ENCODE data around the gene PARP3. TPM values are rescaled to one million over a fixed set of nuclear protein-coding genes. Genes with fewer than 3 reads are reported as not detected.

Gene PARP3
- total RNA-seq, 1 experiment from 2014 or later: 25.5 TPM

GRCh38 chr3:51974277-51974962 lies 32.3 kb downstream of the PARP3 start:
- no peak for TF ChIP-seq CTCF (IDR thresholded peaks at IDR 0.05; ENCODE audit: unreplicated experiment)
- POLR2A ChIA-PET: interaction anchor here (0.5 to 6.3 kb wide), 25 partner anchors 9 to 1736 kb away, joined by 3 to 127 read pairs (median 4); partner anchors contain the start of genes ACY1, DCAF1, DUSP7 and PARP3

GRCh38 chr3:51974963-51975851 lies 33.0 kb downstream of the PARP3 start, which contains the start of gene ABHD14A:
Gene ABHD14A, plus strand, starts transcription at chr3:51975064. Its CDS starts 72 bp downstream, at chr3:51975136.
- BruUV-seq (replicated peaks): no TSS peak
- Mint-ChIP-seq H3K36me3 (ENCODE audit: insufficient read depth, unreplicated experiment) (peaks cover 6% of the 10 kb centered on the region), H3K4me3 (ENCODE audit: unreplicated experiment) (peak within 1 kb of the TSS; percentile 99), H3K4me1 (ENCODE audit: insufficient read depth, unreplicated experiment) (peaks cover 29% of the 10 kb centered on the region), H3K9me3 (ENCODE audit: unreplicated experiment) (no peaks in the 10 kb centered on the region), H3K27me3 (ENCODE audit: insufficient read depth, unreplicated experiment) (no peaks in the 10 kb centered on the region), H3K27ac (ENCODE audit: low read depth, unreplicated experiment) (peak within 1 kb of the TSS; percentile 88)
- DNase-seq (ENCODE audit: unreplicated experiment): peak; percentile 72
- POLR2A ChIA-PET: interaction anchor here (0.5 to 6.3 kb wide), 15 partner anchors 8 to 1737 kb away, joined by 3 to 127 read pairs (median 4); partner anchors contain the start of genes ACY1, DUSP7, PARP3 and RPL29
- TF ChIP-seq CTCF (IDR thresholded peaks at IDR 0.05; ENCODE audit: unreplicated experiment): no peak
- CTCF ChIA-PET: interaction anchor here (0.5 to 4.4 kb wide), 9 partner anchors 10 to 338 kb away, joined by 3 to 49 read pairs (median 4); partner anchors contain the start of genes PARP3, RPL29 and RRP9
- intact Hi-C loops (cut with micrococcal nuclease): loop anchor here (1.0 kb wide), 1 partner anchor 33 kb away; the partner anchor contains the start of gene PARP3

More at GRCh38 chr3:51974277-51974962, 32.3 kb downstream of the PARP3 start:
- intact Hi-C loops (cut with micrococcal nuclease): loop anchor here (1.0 kb wide), 1 partner anchor 32 kb away; the partner anchor contains the start of gene PARP3
- Mint-ChIP-seq H3K27me3 (ENCODE audit: insufficient read depth, unreplicated experiment) (no peaks in the 10 kb centered on the region), H3K27ac (ENCODE audit: low read depth, unreplicated experiment) (peak overlapping the region; percentile 88), H3K4me1 (ENCODE audit: insufficient read depth, unreplicated experiment) (peaks cover 29% of the 10 kb centered on the region), H3K36me3 (ENCODE audit: insufficient read depth, unreplicated experiment) (peaks cover 6% of the 10 kb centered on the region), H3K4me3 (ENCODE audit: unreplicated experiment) (peak overlapping the region; percentile 99), H3K9me3 (ENCODE audit: unreplicated experiment) (no peaks in the 10 kb centered on the region)
- no TSS peak for BruUV-seq (replicated peaks)
- CTCF ChIA-PET: interaction anchor here (0.6 to 4.4 kb wide), 18 partner anchors 9 to 365 kb away, joined by 3 to 49 read pairs (median 6); partner anchors contain the start of genes ACY1, PARP3, RPL29 and RRP9
- DNase-seq (ENCODE audit: unreplicated experiment): no peak

DNA sequence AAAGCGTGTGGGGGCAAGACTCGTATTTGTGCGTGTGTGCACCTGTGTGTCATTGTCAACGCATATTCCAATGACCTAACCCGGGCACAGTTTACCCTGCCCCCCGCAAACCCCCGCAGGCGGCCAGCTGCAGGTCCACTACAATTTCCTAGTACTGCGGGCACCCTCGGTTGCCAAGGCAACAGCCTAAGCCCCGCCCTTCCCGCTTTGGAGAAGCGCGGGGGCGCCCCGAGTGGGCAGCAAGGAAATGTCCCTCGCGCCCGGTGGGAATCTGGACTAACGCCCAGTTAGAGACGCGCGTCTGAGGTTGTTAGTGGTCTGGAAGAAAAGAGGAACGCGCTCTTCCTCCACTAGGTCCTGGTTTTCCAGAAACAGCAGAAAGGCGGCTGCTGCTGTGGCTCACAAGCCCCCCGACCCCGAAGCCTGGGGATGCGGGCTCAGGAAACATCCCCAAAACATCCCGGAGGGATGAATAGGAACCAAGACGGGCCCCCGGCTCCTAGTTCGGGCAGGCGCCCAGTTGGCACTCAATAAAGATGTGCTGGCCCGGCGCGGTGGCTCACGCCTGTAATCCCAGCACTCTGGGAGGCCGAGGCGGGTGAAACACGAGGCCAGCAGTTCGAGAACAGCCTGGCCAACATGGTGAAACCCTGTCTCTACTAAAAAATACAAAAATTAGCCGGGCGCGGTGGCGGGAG lies 33.8 kb downstream of the PARP3 start:
- intact Hi-C loops (cut with micrococcal nuclease): no loop called here
- POLR2A ChIA-PET: interaction anchor here (3.6 to 4.5 kb wide), 2 partner anchors 19 to 70 kb away, joined by 17 to 49 read pairs; partner anchors contain the start of gene RPL29

More for the DNA sequence above, 33.8 kb downstream of the PARP3 start:
- Mint-ChIP-seq H3K4me1 (ENCODE audit: insufficient read depth, unreplicated experiment) (peaks cover 29% of the 10 kb centered on the region), H3K36me3 (ENCODE audit: insufficient read depth, unreplicated experiment) (peaks cover 6% of the 10 kb centered on the region), H3K9me3 (ENCODE audit: unreplicated experiment) (no peaks in the 10 kb centered on the region), H3K4me3 (ENCODE audit: unreplicated experiment) (peak overlapping the region; percentile 99), H3K27me3 (ENCODE audit: insufficient read depth, unreplicated experiment) (no peaks in the 10 kb centered on the region), H3K27ac (ENCODE audit: low read depth, unreplicated experiment) (peak overlapping the region; percentile 1)
- BruUV-seq (replicated peaks): no TSS peak
- no peak for TF ChIP-seq CTCF (IDR thresholded peaks at IDR 0.05; ENCODE audit: unreplicated experiment)
- no peak for DNase-seq (ENCODE audit: unreplicated experiment)
- CTCF ChIA-PET: interaction anchor here (0.5 to 4.4 kb wide), 2 partner anchors 20 to 34 kb away, joined by 3 to 49 read pairs; partner anchors contain the start of genes PARP3, RPL29 and RRP9
